NCI-H2196 treated with DMSO at 0.1 percent for 48 hours (cell line): ENCODE results near the gene FKBP15.
"Not testable (repeated sequence)": the region's sequence is repeated elsewhere in the genome, so short reads cannot be mapped to it uniquely, and the experiment has no call there.

ENCODE experiments used
- DNase-seq: peaks from one replicate; lab custom pipeline; 2025; ENCODE audit not compliant: unreplicated experiment; lab: John Stamatoyannopoulos, UW

FKBP15 gene

GRCh38 chr9:113237026-113237425 is 15.9 kb upstream of the FKBP15 start:
- no peak for DNase-seq

- DNase-seq, result not testable (repeated sequence)
Observed at GRCh38 chr9:113235701-113236255, 14.7 kb upstream of the FKBP15 start.

GRCh38 chr9:113231701-113232100 is 10.6 kb upstream of the FKBP15 start:
- no peak for DNase-seq

GRCh38 chr9:113228130-113228665 is 7.1 kb upstream of the FKBP15 start:
- no peak for DNase-seq

- DNase-seq, result no peak
Observed at GRCh38 chr9:113227436-113227835, 6.4 kb upstream of the FKBP15 start.

- no peak for DNase-seq
Observed at GRCh38 chr9:113223963-113224362, 2.9 kb upstream of the FKBP15 start.

- no peak for DNase-seq
Observed at GRCh38 chr9:113222482-113222841, 1.4 kb upstream of the FKBP15 start.

- no peak for DNase-seq
Observed at GRCh38 chr9:113221800-113222481, 864 bp upstream of the FKBP15 start.

GRCh38 chr9:113220467-113221002 is 542 bp downstream of the FKBP15 start:
- no peak for DNase-seq

GRCh38 chr9:113219969-113220368 is 1.1 kb downstream of the FKBP15 start:
- DNase-seq, result no peak

GRCh38 chr9:113219186-113219936 is 1.7 kb downstream of the FKBP15 start:
- DNase-seq, result no peak

GRCh38 chr9:113216406-113216805 is 4.7 kb downstream of the FKBP15 start:
- DNase-seq, result no peak

GRCh38 chr9:113215132-113215531 is 5.9 kb downstream of the FKBP15 start:
- DNase-seq, result no peak

GRCh38 chr9:113210815-113211214 is 10.3 kb downstream of the FKBP15 start:
- no peak for DNase-seq

- DNase-seq, result no peak
Observed at GRCh38 chr9:113205861-113206260, 15.2 kb downstream of the FKBP15 start.

- DNase-seq, result no peak
Observed at GRCh38 chr9:113205432-113205831, 15.6 kb downstream of the FKBP15 start.

GRCh38 chr9:113199683-113200329 is 21.3 kb downstream of the FKBP15 start:
- no peak for DNase-seq

GRCh38 chr9:113192455-113192854 is 28.6 kb downstream of the FKBP15 start:
- DNase-seq, result no peak

- no peak for DNase-seq
Observed at GRCh38 chr9:113187929-113188595, 33.0 kb downstream of the FKBP15 start.

GRCh38 chr9:113186137-113186755 is 34.8 kb downstream of the FKBP15 start:
- no peak for DNase-seq
